GM12872 (cell line): ENCODE measurements around the gene CRYBG1.

ENCODE experiments used
- CTCF ChIP-seq: IDR thresholded peaks from 3 replicates; pipeline ENCODE4 v1.5.1; 2011; ENCODE audit warnings: low read depth, mild to moderate bottlenecking, low read length, moderate library complexity; ENCODE audit not compliant: insufficient read depth

CRYBG1 gene

GRCh38 chr6:106363401-106364138, 3.1 kb downstream of the CRYBG1 start:
- no peak for TF ChIP-seq CTCF

DNA sequence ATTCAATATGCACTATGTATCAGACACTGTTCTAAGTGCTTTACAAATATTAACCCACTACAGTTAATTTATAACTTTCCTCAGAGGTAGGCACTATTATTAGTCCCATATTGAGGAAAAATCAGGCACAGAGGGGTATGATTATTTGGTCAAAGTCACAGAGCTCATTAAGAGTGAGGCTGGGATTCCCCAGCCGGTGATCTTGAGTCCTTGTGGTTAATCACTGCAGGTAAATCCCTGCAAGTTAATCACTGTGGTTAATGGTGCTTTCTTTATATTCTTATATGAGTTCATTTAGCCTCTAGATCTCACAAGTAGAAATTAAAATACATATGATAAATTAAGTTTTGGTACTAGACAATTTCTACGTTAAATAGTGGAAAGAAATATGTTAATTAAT, 9.2 kb downstream of the CRYBG1 start:
- no peak for TF ChIP-seq CTCF

- TF ChIP-seq CTCF, result no peak
These were observed 10.1 kb downstream of the CRYBG1 start for GRCh38 chr6:106370639-106371038.

DNA sequence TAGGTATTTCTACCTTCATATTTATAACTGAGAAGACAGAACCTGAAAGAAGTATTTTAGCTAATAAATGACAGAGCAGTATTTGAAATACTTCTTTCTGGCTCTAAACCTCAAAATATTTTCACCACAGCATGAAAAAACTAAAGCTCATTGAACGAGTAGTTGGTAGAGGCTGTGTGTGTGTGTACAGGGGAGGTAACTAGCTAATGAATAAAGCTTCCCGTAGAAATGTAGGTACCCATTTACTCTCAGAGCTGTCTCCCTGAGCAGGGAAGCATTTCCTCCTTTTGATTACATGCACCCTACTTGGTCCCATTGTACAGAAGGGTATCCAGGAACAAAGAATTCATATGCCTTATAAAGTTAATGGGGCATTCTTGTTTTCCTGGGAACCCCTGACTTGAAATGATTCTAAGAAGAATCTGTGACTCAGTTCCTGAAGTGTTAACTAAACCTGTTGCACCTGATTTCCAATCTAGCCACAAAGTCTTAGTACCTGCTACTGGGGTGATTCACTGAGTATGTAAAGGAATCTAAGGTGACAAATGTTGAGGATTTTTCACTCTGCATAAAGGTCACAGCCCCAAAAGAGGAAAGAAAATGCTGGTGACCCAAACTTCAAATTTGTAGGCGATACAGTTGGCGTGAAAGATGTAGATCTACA, 12.5 kb downstream of the CRYBG1 start:
- no peak for TF ChIP-seq CTCF

DNA sequence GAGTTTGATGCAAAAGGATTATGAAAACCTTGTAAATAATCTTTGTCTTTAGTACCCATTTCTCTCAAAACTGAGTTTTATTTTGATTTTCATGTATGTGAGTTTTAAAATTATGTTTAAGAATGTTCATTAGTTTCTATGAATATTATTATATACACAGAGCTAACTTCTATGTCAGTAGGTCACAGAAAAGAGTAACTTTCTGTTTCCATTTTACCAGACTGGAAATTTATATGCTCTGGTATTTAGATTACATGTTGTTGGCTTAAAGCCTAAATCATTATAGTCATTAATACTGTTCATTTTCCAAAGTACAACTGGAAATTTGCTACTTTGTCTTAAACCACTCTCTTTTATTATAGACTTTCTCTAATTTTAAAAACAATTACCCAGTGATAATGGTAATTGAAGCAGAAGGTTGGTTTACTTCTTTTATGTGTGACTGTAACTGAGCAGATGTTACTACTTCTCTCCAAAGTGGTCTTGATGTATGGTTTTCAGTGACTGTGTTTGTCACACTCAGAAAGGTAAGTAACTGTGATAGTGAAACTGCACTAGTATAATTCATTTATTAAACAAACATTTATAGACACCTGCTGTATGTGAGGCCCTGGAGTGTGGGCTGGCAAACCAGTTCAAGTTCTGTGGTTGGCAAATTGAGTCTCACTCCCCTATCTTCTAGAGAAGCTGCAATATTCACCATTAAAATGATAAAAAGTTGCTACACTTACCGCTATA, 13.2 kb downstream of the CRYBG1 start:
- no peak for TF ChIP-seq CTCF

- no peak for TF ChIP-seq CTCF
These were observed 16.6 kb downstream of the CRYBG1 start for GRCh38 chr6:106377061-106377540.

DNA sequence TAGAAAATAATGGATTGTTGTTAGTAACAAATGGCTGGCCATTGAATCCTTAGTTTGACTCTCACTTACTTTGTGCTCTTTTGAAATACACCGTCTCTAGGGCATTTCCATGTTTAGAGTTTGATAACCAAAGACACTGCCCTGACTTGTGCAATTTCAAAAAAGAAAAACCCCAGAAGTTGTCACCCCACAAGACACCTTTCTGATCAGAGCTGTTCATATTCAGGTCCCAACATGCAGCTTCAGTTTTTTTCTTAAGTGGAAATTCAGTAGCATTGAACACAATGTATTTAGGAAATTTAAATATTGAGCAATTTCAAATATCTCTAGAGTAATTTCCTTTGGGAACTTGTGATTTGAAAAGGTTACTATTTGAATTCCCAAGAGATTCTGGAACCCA, 19.4 kb downstream of the CRYBG1 start:
- TF ChIP-seq CTCF, result no peak
